PC-9 (cell line): ENCODE data around the gene RHOBTB1. TPM values are rescaled to one million over a fixed set of nuclear protein-coding genes. Genes with fewer than 3 reads are reported as not detected.

Experiments used
- BruUV-seq: library from RNA; stranded (reverse); fragments of 400-500 nt; replicated peaks from 2 replicates; lab custom pipeline; 2021; lab: Mats Ljungman, UMichigan
- CTCF ChIA-PET: fragments of 300-600 bp; sonication (Branson Sonifier 250); formaldehyde crosslinking; loops from one replicate; lab custom pipeline; 2022; ENCODE audit warnings: antibody characterized with exemption; lab: Charles Lee
- POLR2A ChIA-PET: fragments of 300-600 bp; sonication (Branson Sonifier 250); formaldehyde crosslinking; loops from one replicate; lab custom pipeline; 2022; ENCODE audit warnings: antibody characterized with exemption; ENCODE audit not compliant: unreplicated experiment; lab: Charles Lee
- DNase-seq, 2 experiments: peaks; one replicate each; pipeline versions ENCODE4 v3.0.0 to v3.0.0-alpha.2; 2015 to 2022; ENCODE audit warnings: mixed read lengths in 1 of 2
- H2AFZ ChIP-seq: fragments of 200-600 bp; sonication (generic); 2 replicates; pipeline ENCODE4 v1.8.1; 2017; ENCODE audit warnings: antibody characterized with exemption
- H3F3A ChIP-seq: fragments of 200-600 bp; sonication (generic); 2 replicates; pipeline ENCODE4 v1.8.1; 2017; ENCODE audit warnings: antibody characterized with exemption, mild to moderate bottlenecking, low read depth; ENCODE audit not compliant: insufficient read depth
- H3K27ac ChIP-seq: fragments of 200-600 bp; sonication (generic); 2 replicates; pipeline ENCODE4 v1.6.1; 2016; ENCODE audit warnings: mixed run types
- H3K27me3 ChIP-seq: fragments of 200-600 bp; sonication (generic); 2 replicates; pipeline ENCODE4 v1.6.1; 2016; ENCODE audit warnings: low read depth, mixed run types; ENCODE audit not compliant: insufficient read depth
- H3K36me3 ChIP-seq: fragments of 200-600 bp; sonication (generic); 2 replicates; pipeline ENCODE4 v1.6.1; 2016; ENCODE audit warnings: low read depth, mixed run types
- H3K4me1 ChIP-seq: fragments of 200-600 bp; sonication (generic); replicated peaks from 2 replicates; pipeline ENCODE4 v1.6.1; 2016; ENCODE audit warnings: mixed run types; ENCODE audit not compliant: insufficient read depth
- H3K4me2 ChIP-seq: fragments of 200-600 bp; sonication (generic); 2 replicates; pipeline ENCODE4 v1.6.1; 2017; ENCODE audit warnings: mixed run types
- H3K4me3 ChIP-seq: fragments of 200-600 bp; sonication (generic); 2 replicates; pipeline ENCODE4 v1.6.1; 2016; ENCODE audit warnings: mixed run types
- H3K79me2 ChIP-seq: fragments of 200-600 bp; sonication (generic); 2 replicates; pipeline ENCODE4 v1.6.1; 2017; ENCODE audit warnings: low read depth, mixed run types
- H3K9me2 ChIP-seq: fragments of 200-600 bp; sonication (generic); 2 replicates; pipeline ENCODE4 v1.8.1; 2017; ENCODE audit warnings: mild to moderate bottlenecking; ENCODE audit not compliant: insufficient read depth
- H3K9me3 ChIP-seq: fragments of 200-600 bp; sonication (generic); 2 replicates; pipeline ENCODE4 v1.8.1; 2016; ENCODE audit warnings: low read depth; ENCODE audit not compliant: insufficient read depth
- H4K20me1 ChIP-seq: fragments of 200-600 bp; sonication (generic); 2 replicates; pipeline ENCODE4 v1.8.1; 2017; ENCODE audit not compliant: insufficient read depth
- CTCF ChIP-seq: fragments of 200-600 bp; sonication (generic); conservative IDR thresholded peaks from 2 replicates; pipeline ENCODE4 v1.6.1; 2017; ENCODE audit warnings: mixed run types, antibody characterized with exemption, mild to moderate bottlenecking, moderate library complexity
- EZH2 ChIP-seq: fragments of 200-600 bp; sonication (generic); IDR thresholded peaks from 2 replicates; pipeline ENCODE4 v1.8.0; 2017; ENCODE audit warnings: antibody characterized with exemption, low read depth
- intact Hi-C: fragments of 100-400 bp; cut with micrococcal nuclease; formaldehyde crosslinking; loops from one replicate; pipeline ENCODE4 v1.10.0; 2022; ENCODE audit not compliant: unreplicated experiment
- total RNA-seq: library from RNA; stranded (reverse); gene quantifications from 2 replicates; pipeline ENCODE4 v1.2.3, GENCODE V29; 2021

The RHOBTB1 gene
- total RNA-seq, 1 experiment from 2014 or later: 5.2 TPM

GRCh38 chr10:60951272-60951724, 7.3 kb upstream of the RHOBTB1 start:
- H3K79me2 ChIP-seq: no peaks in the 10 kb centered on the region
- H4K20me1 ChIP-seq: no peaks in the 10 kb centered on the region
- H3K27me3 ChIP-seq: no peaks in the 10 kb centered on the region
- no TSS peak for BruUV-seq
- H3K4me1 ChIP-seq: peaks cover 25% of the 10 kb centered on the region
- intact Hi-C loops: no loop called here
- DNase-seq: no peak
- ChIA-PET POLR2A (no interaction called here), CTCF (no interaction called here)
- no peak overlapping the region for H3K4me2 ChIP-seq
- no peak for TF ChIP-seq EZH2
- TF ChIP-seq CTCF: no peak
- no peak overlapping the region for H3K27ac ChIP-seq
- H3K9me3 ChIP-seq: no peaks in the 10 kb centered on the region; the same call in 1 of the 2 replicates
- no peaks in the 10 kb centered on the region for H3K36me3 ChIP-seq
- H3K9me2 ChIP-seq: no peaks in the 10 kb centered on the region
- peaks cover 16% of the 10 kb centered on the region for H3F3A ChIP-seq
- H2AFZ ChIP-seq: no peak overlapping the region
- no peak overlapping the region for H3K4me3 ChIP-seq

DNA sequence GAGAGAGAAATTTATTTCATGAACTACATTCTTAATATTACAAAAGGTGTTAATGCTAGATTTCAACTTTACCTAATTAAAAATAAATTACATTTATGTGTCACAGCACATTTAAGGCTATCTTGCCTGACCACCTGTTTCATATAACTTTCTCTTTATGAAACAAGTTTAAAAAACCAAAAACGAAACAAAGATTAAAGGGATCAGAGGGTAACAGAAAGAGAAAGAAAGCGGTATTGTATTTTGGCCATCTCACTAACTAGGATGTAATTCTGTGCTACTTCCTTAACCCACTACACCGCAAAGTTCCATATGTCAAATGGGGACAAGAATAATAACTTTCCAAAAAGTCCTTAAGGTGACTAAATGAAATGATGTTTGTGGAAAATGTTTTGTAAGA, 6.3 kb upstream of the RHOBTB1 start:
- intact Hi-C loops: no loop called here
- POLR2A ChIA-PET: no interaction called here
- H3K36me3 ChIP-seq: no peaks in the 10 kb centered on the region
- no peaks in the 10 kb centered on the region for H3K27me3 ChIP-seq
- no peak overlapping the region for H3K4me3 ChIP-seq
- no peak for DNase-seq
- H3K9me2 ChIP-seq: no peaks in the 10 kb centered on the region
- no peaks in the 10 kb centered on the region; the same call in 1 of the 2 replicates for H3K9me3 ChIP-seq
- no peak overlapping the region for H3K27ac ChIP-seq
- no peak overlapping the region for H3K4me2 ChIP-seq
- no peak for TF ChIP-seq EZH2
- TF ChIP-seq CTCF: no peak
- peaks cover 15% of the 10 kb centered on the region for H3K4me1 ChIP-seq
- no peaks in the 10 kb centered on the region for H4K20me1 ChIP-seq
- CTCF ChIA-PET: no interaction called here
- no TSS peak for BruUV-seq
- no peaks in the 10 kb centered on the region for H3K79me2 ChIP-seq
- H3F3A ChIP-seq: peaks cover 7% of the 10 kb centered on the region; the same call in 1 of the 2 replicates
- no peak overlapping the region for H2AFZ ChIP-seq

DNA sequence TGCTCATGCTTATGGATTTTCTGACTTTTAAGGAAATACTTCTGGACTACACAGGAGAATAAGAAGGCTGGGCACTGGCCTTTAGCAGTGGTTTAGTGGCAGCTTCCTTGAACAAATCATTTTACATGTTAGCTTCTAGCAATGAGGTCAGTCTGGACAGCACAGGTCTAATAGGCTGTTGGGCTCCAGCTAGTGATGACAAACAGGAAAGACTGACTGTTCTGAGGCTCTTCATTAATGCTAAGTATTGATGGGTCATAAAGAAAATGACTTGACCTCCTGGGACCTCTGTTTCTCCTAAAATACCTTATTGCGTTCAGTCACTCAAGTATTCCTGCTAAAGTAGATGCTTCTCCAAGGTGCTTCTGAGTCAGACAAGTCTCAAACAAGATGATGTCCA, 4.9 kb upstream of the RHOBTB1 start:
- no peaks in the 10 kb centered on the region for H3F3A ChIP-seq
- ChIA-PET CTCF (interaction anchor here (0.6 kb wide), 1 partner anchor 1420 kb away, joined by 4 read pairs; no protein-coding TSS in a partner anchor), POLR2A (interaction anchor here (0.6 kb wide), 1 partner anchor 151 kb away, joined by 8 read pairs; no protein-coding TSS in a partner anchor)
- H3K4me1 ChIP-seq: peaks cover 12% of the 10 kb centered on the region
- no peak overlapping the region for H2AFZ ChIP-seq
- H4K20me1 ChIP-seq: no peaks in the 10 kb centered on the region
- H3K9me2 ChIP-seq: no peaks in the 10 kb centered on the region
- BruUV-seq: no TSS peak
- no peaks in the 10 kb centered on the region for H3K27me3 ChIP-seq
- no peak for DNase-seq
- no peaks in the 10 kb centered on the region for H3K36me3 ChIP-seq
- H3K79me2 ChIP-seq: no peaks in the 10 kb centered on the region
- no peak overlapping the region for H3K4me2 ChIP-seq
- TF ChIP-seq CTCF: no peak
- no peak for TF ChIP-seq EZH2
- H3K9me3 ChIP-seq: no peaks in the 10 kb centered on the region; the same call in 1 of the 2 replicates
- H3K27ac ChIP-seq: no peak overlapping the region
- no peak overlapping the region for H3K4me3 ChIP-seq
- intact Hi-C loops: no loop called here
